SJSA1 (cell line): Measurements from ENCODE around the gene PLEKHH2. TPM values are rescaled to one million over a fixed set of nuclear protein-coding genes. Genes with fewer than 3 reads are reported as not detected.
"Not testable (repeated sequence)": the region's sequence is repeated elsewhere in the genome, so short reads cannot be mapped to it uniquely, and the experiment has no call there.

Source experiments
- DNase-seq, 2 experiments: peaks; one replicate each; pipeline ENCODE4 v3.0.0-alpha.2; 2015 to 2020; ENCODE audit warnings: low spot score in 2 of 2, low read depth in 1 of 2
- H3K27ac ChIP-seq: fragments of 250-450 bp; sonication (Bioruptor Pico); 2 replicates; pipeline ENCODE4 v1.5.1; 2020; ENCODE audit warnings: mild to moderate bottlenecking, moderate library complexity
- H3K27me3 ChIP-seq: fragments of 250-450 bp; sonication (Bioruptor Pico); replicated peaks from 2 replicates; pipeline ENCODE4 v1.5.1; 2020; ENCODE audit warnings: mild to moderate bottlenecking, moderate library complexity
- H3K36me3 ChIP-seq: fragments of 250-450 bp; sonication (Bioruptor Pico); 2 replicates; pipeline ENCODE4 v1.5.1; 2020; ENCODE audit warnings: mild to moderate bottlenecking
- H3K4me1 ChIP-seq: fragments of 250-450 bp; sonication (Bioruptor Pico); replicated peaks from 2 replicates; pipeline ENCODE4 v1.6.1; 2021; ENCODE audit warnings: mild to moderate bottlenecking
- H3K4me3 ChIP-seq: fragments of 250-450 bp; sonication (Bioruptor Pico); 2 replicates; pipeline ENCODE4 v1.5.1; 2020; ENCODE audit warnings: mild to moderate bottlenecking
- H3K9me3 ChIP-seq: fragments of 250-450 bp; sonication (Bioruptor Pico); replicated peaks from 2 replicates; pipeline ENCODE4 v1.5.1; 2020; ENCODE audit warnings: mild to moderate bottlenecking
- total RNA-seq: library from RNA; depleted of rRNA; stranded (reverse); fragments of >200 nt; shearing (Covaris generic); gene quantifications from 2 replicates; pipeline ENCODE4 v1.2.3, GENCODE V29; 2014

The PLEKHH2 gene
- total RNA-seq, 1 experiment from 2014 or later, result 9.4 TPM

- no peak overlapping the region for H3K27ac ChIP-seq
- no peaks in the 10 kb centered on the region for H3K27me3 ChIP-seq
- no peaks in the 10 kb centered on the region for H3K9me3 ChIP-seq
- H3K4me1 ChIP-seq, result peaks cover 5% of the 10 kb centered on the region; the same call in 1 of the 2 replicates
- H3K36me3 ChIP-seq, result no peaks in the 10 kb centered on the region
- peak overlapping the region; percentile 37 for H3K4me3 ChIP-seq
- DNase-seq, result no peak
Measured at GRCh38 chr2:43675646-43676321, 38.7 kb downstream of the PLEKHH2 start.

DNA sequence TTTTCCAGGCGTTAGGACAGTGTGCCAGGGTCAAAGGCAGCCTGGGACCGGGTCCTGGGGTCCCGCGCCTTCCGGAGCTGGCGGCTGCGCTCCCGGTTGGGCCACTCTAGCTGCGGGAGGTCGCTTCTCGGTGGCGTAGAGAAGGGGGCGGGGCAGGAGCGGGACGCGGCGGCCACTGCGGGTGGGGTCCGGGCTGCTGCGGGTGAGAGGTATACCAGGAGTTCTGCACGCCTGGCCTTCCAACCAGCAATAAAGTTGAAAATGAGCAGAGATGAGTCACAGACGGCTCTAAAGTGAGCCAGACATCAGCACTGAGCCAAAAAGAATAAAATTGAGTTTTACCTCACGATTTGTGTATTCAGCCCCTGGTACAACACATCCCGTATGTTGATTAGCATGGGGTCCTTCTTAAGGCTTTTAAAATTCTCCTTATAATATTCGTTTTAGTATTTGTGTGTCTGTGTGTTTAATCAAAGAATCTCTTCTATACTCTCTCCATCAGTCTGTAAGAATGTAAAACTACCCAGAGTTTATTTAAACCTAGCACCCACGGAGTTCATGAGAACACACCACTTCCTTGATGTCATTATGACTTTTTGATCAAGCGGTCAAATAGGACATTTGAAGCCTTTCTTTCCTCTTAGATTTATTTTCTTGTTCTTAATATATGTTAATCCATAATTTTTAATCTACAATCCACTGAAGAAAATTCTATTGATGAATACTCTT lies 39.4 kb downstream of the PLEKHH2 start, which contains the start of gene C1GALT1C1L:
C1GALT1C1L (minus strand) TSS at position 108 of the 729 bp plus-strand sequence; CDS start at position 1, 107 bp downstream.
- peak; percentile 31 to 62 for DNase-seq
- H3K36me3 ChIP-seq, result no peaks in the 10 kb centered on the region
- peaks cover 5% of the 10 kb centered on the region; the same call in 1 of the 2 replicates for H3K4me1 ChIP-seq
- H3K9me3 ChIP-seq, result no peaks in the 10 kb centered on the region
- H3K27me3 ChIP-seq, result no peaks in the 10 kb centered on the region
- peak within 1 kb of the TSS; percentile 37 for H3K4me3 ChIP-seq
- H3K27ac ChIP-seq, result no peak within 1 kb of the TSS

- not testable (repeated sequence) for H3K4me1 ChIP-seq, H3K36me3 ChIP-seq, H3K9me3 ChIP-seq, H3K4me3 ChIP-seq, DNase-seq, H3K27me3 ChIP-seq, H3K27ac ChIP-seq
Measured at GRCh38 chr2:43677783-43678182, 40.7 kb downstream of the PLEKHH2 start.

GRCh38 chr2:43685357-43685756 lies 48.3 kb downstream of the PLEKHH2 start:
- DNase-seq, result no peak
- H3K27ac ChIP-seq, result no peak overlapping the region

DNA sequence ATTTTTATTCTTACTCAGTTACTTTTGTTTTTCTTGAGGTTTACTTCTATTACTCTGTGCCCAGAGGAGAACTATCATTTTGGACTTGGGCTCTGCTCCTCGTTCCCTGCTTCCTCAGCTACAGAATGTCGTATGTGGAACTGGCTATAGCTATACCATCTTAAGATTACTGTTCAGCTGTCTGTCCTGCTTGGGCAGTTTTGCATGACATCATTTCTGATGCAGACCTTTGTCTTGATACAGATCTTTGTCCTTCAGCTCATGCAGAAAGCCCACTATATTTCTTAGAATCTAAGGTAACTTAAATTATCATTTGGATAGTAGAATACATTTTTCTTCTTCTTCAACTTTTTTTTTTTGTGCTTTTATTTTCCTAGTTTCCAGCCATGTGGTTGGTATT lies 52.9 kb downstream of the PLEKHH2 start:
- H3K36me3 ChIP-seq, result no peaks in the 10 kb centered on the region
- H3K27ac ChIP-seq, result no peak overlapping the region
- no peak overlapping the region for H3K4me3 ChIP-seq
- no peaks in the 10 kb centered on the region for H3K27me3 ChIP-seq
- no peaks in the 10 kb centered on the region for H3K9me3 ChIP-seq
- no peak for DNase-seq
- no peaks in the 10 kb centered on the region for H3K4me1 ChIP-seq

More at GRCh38 chr2:43685357-43685756, 48.3 kb downstream of the PLEKHH2 start:
- no peaks in the 10 kb centered on the region for H3K4me1 ChIP-seq
- no peaks in the 10 kb centered on the region for H3K36me3 ChIP-seq
- no peak overlapping the region for H3K4me3 ChIP-seq
- H3K27me3 ChIP-seq, result no peaks in the 10 kb centered on the region
- no peaks in the 10 kb centered on the region for H3K9me3 ChIP-seq

- H3K27ac ChIP-seq, result no peak overlapping the region
- peaks cover 2% of the 10 kb centered on the region; the same call in 1 of the 2 replicates for H3K36me3 ChIP-seq
- no peak for DNase-seq
- no peaks in the 10 kb centered on the region for H3K27me3 ChIP-seq
- no peaks in the 10 kb centered on the region for H3K4me1 ChIP-seq
- no peaks in the 10 kb centered on the region for H3K9me3 ChIP-seq
- H3K4me3 ChIP-seq, result no peak overlapping the region
Measured at GRCh38 chr2:43692428-43692994, 55.5 kb downstream of the PLEKHH2 start.

DNA sequence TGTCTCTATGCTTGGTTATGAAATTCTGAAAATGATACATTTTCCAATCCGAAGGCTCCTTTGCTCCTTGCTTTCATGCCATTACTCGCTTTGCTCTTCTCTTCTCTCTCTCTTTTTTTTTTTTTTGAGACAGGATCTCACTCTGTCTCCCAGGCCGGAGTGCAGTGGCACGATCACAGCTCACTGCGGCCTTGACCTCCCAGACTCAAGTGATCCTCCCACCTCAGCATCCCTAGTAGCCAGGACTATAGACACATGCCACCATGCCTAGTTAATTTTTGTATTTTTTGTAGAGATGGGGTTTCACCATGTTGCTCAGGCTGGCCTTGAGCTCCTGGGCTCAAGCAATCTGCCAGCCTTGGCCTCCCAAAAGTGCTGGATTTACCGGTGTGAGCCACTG lies 61.1 kb downstream of the PLEKHH2 start:
- not testable (repeated sequence) for H3K9me3 ChIP-seq, DNase-seq, H3K27me3 ChIP-seq, H3K36me3 ChIP-seq, H3K4me1 ChIP-seq, H3K27ac ChIP-seq, H3K4me3 ChIP-seq

DNA sequence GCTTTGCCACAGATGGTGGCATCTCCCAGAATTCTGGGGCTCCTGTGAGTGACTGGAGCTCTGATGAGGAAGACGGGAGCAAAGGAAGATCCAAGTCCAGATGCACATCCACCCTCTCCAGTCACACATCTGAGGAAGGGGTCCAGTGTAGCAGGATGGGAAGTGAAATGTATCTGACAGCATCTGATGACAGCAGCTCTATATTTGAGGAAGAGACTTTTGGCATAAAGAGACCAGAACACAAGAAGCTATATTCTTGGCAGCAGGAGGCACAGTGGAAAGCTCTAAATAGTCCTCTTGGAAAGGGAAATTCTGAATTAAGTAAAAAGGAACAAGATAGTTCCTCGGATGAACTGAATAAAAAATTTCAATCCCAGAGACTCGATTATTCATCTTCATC lies 62.7 kb downstream of the PLEKHH2 start:
- Histone ChIP-seq H3K27me3 (no peaks in the 10 kb centered on the region), H3K4me3 (no peak overlapping the region)

DNA sequence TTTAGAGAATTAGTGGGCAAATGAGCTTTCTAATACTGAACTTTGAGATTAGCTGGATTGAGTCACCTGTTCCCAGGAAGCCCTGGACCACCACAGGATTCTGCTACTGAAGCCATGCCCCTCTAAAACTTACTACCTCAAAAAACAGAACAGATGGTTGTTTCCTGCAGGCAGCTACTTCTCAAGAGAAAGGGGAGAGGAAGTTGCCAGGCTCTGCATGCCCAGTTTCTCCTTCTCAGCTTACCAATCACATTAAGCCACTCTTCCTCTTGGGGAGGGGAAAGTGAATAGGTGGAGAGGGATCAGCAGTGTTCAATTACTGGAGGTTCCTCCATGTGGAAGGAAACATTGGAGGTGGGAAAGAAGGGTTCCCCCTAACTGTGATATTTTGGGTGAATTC lies 64.1 kb downstream of the PLEKHH2 start:
- Histone ChIP-seq H3K4me1 (no peaks in the 10 kb centered on the region), H3K9me3 (no peaks in the 10 kb centered on the region), H3K4me3 (no peak overlapping the region), H3K27ac (no peak overlapping the region), H3K36me3 (0 out of 2 replicates have a peak, but pooled peaks cover 2% of the 10 kb centered on the region), H3K27me3 (no peaks in the 10 kb centered on the region)
- no peak for DNase-seq

More for the DNA sequence above, 62.7 kb downstream of the PLEKHH2 start:
- Histone ChIP-seq H3K9me3 (no peaks in the 10 kb centered on the region), H3K27ac (no peak overlapping the region), H3K4me1 (no peaks in the 10 kb centered on the region), H3K36me3 (peaks cover 5% of the 10 kb centered on the region; the same call in 1 of the 2 replicates)
- DNase-seq, result no peak

DNA sequence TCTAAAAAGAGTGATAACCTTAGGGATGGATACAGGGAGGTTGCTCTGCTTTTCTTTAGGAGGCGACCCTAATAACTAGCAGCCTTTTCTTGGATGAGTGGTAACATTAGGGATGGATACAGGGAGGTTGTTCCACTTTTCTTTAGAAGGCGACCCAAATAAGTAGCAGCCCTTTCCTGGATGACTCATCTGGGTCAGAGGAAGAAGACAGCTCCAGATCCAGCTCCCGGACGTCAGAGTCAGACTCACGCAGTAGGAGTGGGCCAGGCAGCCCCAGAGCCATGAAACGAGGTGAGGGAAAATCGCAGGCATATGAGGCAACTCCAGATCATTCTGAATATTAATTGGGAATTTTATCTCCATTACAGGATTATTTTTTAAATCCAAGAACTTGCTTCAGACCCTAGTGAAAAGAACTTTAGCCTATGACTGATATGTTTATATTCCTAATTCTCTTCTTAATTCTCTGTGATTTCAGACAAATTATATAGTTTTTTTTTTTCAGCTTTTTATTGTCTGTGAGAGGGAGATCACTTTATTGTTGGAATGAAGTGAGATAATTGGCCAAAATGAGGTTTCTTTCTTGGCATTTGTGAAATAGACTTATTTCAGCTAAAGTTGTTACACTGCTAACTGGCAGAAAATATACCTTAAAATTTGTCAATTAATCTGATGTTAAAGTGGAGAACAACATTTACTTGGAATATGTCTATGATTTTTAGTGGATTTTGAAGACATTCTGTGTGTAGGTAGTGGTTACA lies 70.4 kb downstream of the PLEKHH2 start:
- no peak for DNase-seq
- H3K9me3 ChIP-seq, result no peaks in the 10 kb centered on the region
- H3K4me1 ChIP-seq, result peaks cover 7% of the 10 kb centered on the region
- H3K36me3 ChIP-seq, result 0 out of 2 replicates have a peak, but pooled peaks cover 2% of the 10 kb centered on the region
- H3K27ac ChIP-seq, result no peak overlapping the region
- no peak overlapping the region for H3K4me3 ChIP-seq
- no peaks in the 10 kb centered on the region for H3K27me3 ChIP-seq

GRCh38 chr2:43708178-43708577 lies 71.1 kb downstream of the PLEKHH2 start:
- Histone ChIP-seq H3K4me3 (no peak overlapping the region), H3K27ac (no peak overlapping the region), H3K4me1 (peaks cover 7% of the 10 kb centered on the region), H3K27me3 (no peaks in the 10 kb centered on the region), H3K36me3 (0 out of 2 replicates have a peak, but pooled peaks cover 2% of the 10 kb centered on the region), H3K9me3 (no peaks in the 10 kb centered on the region)
- DNase-seq, result no peak

- Histone ChIP-seq H3K36me3 (0 out of 2 replicates have a peak, but pooled peaks cover 2% of the 10 kb centered on the region), H3K4me3 (no peak overlapping the region), H3K9me3 (no peaks in the 10 kb centered on the region), H3K4me1 (peaks cover 7% of the 10 kb centered on the region), H3K27ac (no peak overlapping the region), H3K27me3 (no peaks in the 10 kb centered on the region)
- no peak for DNase-seq
Measured at GRCh38 chr2:43708891-43709290, 71.8 kb downstream of the PLEKHH2 start.

- H3K36me3 ChIP-seq, result no peaks in the 10 kb centered on the region
- H3K27me3 ChIP-seq, result no peaks in the 10 kb centered on the region
- peaks cover 7% of the 10 kb centered on the region for H3K4me1 ChIP-seq
- no peak overlapping the region for H3K27ac ChIP-seq
- no peak overlapping the region for H3K4me3 ChIP-seq
- DNase-seq, result no peak
- H3K9me3 ChIP-seq, result no peaks in the 10 kb centered on the region
Measured at GRCh38 chr2:43710866-43711265, 73.8 kb downstream of the PLEKHH2 start.
